NB4 (cell line): ENCODE results near the gene PDZRN3.
A peak's percentile ranks its signal among the peaks of the same experiment; 100 is the strongest.

Experiments
- DNase-seq: peaks from one replicate; pipeline ENCODE4 v3.0.0; 2010; ENCODE audit warnings: low read depth
- H3K4me3 ChIP-seq: one replicate; pipeline ENCODE4 v1.5.1; 2011; ENCODE audit warnings: mild to moderate bottlenecking, low read depth, low read length, moderate library complexity
- CTCF ChIP-seq: IDR thresholded peaks from one replicate; pipeline ENCODE4 v1.5.1; 2012; ENCODE audit warnings: low read depth, low read length
- MAX ChIP-seq: IDR thresholded peaks from 2 replicates; pipeline ENCODE4 v1.6.1; 2011; ENCODE audit warnings: low read depth, low read length
- MYC ChIP-seq: IDR thresholded peaks from 2 replicates; pipeline ENCODE4 v1.6.1; 2011; ENCODE audit warnings: low read depth, low read length
- POLR2A ChIP-seq: IDR thresholded peaks from 2 replicates; pipeline ENCODE4 v1.6.1; 2011; ENCODE audit warnings: mild to moderate bottlenecking; ENCODE audit not compliant: insufficient read length; ENCODE audit errors: extremely low read depth

PDZRN3 gene

GRCh38 chr3:73422571-73422970 lies 202.2 kb downstream of the PDZRN3 start:
- DNase-seq: peak; percentile 12
- TF ChIP-seq POLR2A (no peak), MAX (no peak), MYC (no peak), CTCF (no peak)
- H3K4me3 ChIP-seq: no peak overlapping the region

GRCh38 chr3:73419942-73420341 lies 204.8 kb downstream of the PDZRN3 start:
- no peak for DNase-seq
- TF ChIP-seq MYC: no peak
- no peak for TF ChIP-seq POLR2A
- no peak for TF ChIP-seq MAX
- TF ChIP-seq CTCF: no peak
- H3K4me3 ChIP-seq: no peak overlapping the region

GRCh38 chr3:73419179-73419803 lies 205.4 kb downstream of the PDZRN3 start:
- H3K4me3 ChIP-seq: no peak overlapping the region
- DNase-seq: no peak
- TF ChIP-seq MYC (no peak), MAX (no peak), CTCF (no peak), POLR2A (no peak)

GRCh38 chr3:73418681-73419080 lies 206.1 kb downstream of the PDZRN3 start:
- no peak for DNase-seq
- TF ChIP-seq MYC (no peak), CTCF (no peak), POLR2A (no peak), MAX (no peak)
- H3K4me3 ChIP-seq: no peak overlapping the region

- TF ChIP-seq MAX (no peak), POLR2A (no peak), CTCF (no peak), MYC (no peak)
- DNase-seq: no peak
- no peak overlapping the region for H3K4me3 ChIP-seq
These were observed 209.6 kb downstream of the PDZRN3 start for GRCh38 chr3:73415118-73415517.

- no peak for TF ChIP-seq MAX
- no peak for TF ChIP-seq MYC
- no peak for TF ChIP-seq CTCF
- no peak for TF ChIP-seq POLR2A
- no peak for DNase-seq
- H3K4me3 ChIP-seq: no peak overlapping the region
These were observed 211.1 kb downstream of the PDZRN3 start for GRCh38 chr3:73413619-73414018.
